GM19395 (cell line): ENCODE data around the gene RTP4.
A peak's percentile ranks its signal among the peaks of the same experiment; 100 is the strongest.

Source experiments
- ATAC-seq: cut with Tn5 transposase; IDR thresholded peaks from one replicate; pipeline ENCODE4 v1.9.1; 2021; ENCODE audit warnings: mild to moderate bottlenecking, moderate library complexity; ENCODE audit not compliant: unreplicated experiment

The RTP4 gene

GRCh38 chr3:187368251-187369088, at the start of gene RTP4:
TSS of gene RTP4 (plus strand) at chr3:187368385. CDS start at chr3:187368442, 57 bp downstream.
- peak; percentile 97 for ATAC-seq

- no peak for ATAC-seq
Observed at GRCh38 chr3:187318819-187319616, 49.2 kb upstream of the RTP4 start.

GRCh38 chr3:187319699-187320302, 48.4 kb upstream of the RTP4 start:
- peak; percentile 92 for ATAC-seq

GRCh38 chr3:187321766-187322165, 46.4 kb upstream of the RTP4 start:
- ATAC-seq: no peak

GRCh38 chr3:187322291-187322690, 45.9 kb upstream of the RTP4 start:
- no peak for ATAC-seq

- ATAC-seq: no peak
Observed at GRCh38 chr3:187323091-187323490, 45.1 kb upstream of the RTP4 start.

GRCh38 chr3:187325632-187326031, 42.6 kb upstream of the RTP4 start:
- no peak for ATAC-seq

GRCh38 chr3:187327845-187328244, 40.3 kb upstream of the RTP4 start:
- ATAC-seq: no peak

GRCh38 chr3:187328691-187329090, 39.5 kb upstream of the RTP4 start:
- ATAC-seq: no peak

- no peak for ATAC-seq
Observed at GRCh38 chr3:187334904-187335303, 33.3 kb upstream of the RTP4 start.

- ATAC-seq: no peak
Observed at GRCh38 chr3:187336322-187336721, 31.9 kb upstream of the RTP4 start.

GRCh38 chr3:187340578-187340977, 27.6 kb upstream of the RTP4 start:
- ATAC-seq: no peak

GRCh38 chr3:187342255-187342654, 25.9 kb upstream of the RTP4 start:
- ATAC-seq: no peak

- no peak for ATAC-seq
Observed at GRCh38 chr3:187343670-187344069, 24.5 kb upstream of the RTP4 start.

- no peak for ATAC-seq
Observed at GRCh38 chr3:187352581-187353575, 15.3 kb upstream of the RTP4 start.

- ATAC-seq: no peak
Observed at GRCh38 chr3:187358068-187358467, 10.1 kb upstream of the RTP4 start.

GRCh38 chr3:187359798-187360486, 8.2 kb upstream of the RTP4 start:
- no peak for ATAC-seq

GRCh38 chr3:187360596-187360995, 7.6 kb upstream of the RTP4 start:
- no peak for ATAC-seq

GRCh38 chr3:187361835-187362234, 6.3 kb upstream of the RTP4 start:
- peak; percentile 62 for ATAC-seq
